Measurements from ENCODE around the gene IL26.
A peak's percentile ranks its signal among the peaks of the same experiment; 100 is the strongest.

Gene IL26

GRCh38 chr12:68169213-68169889, 56.3 kb downstream of the IL26 start:
- TF ChIP-seq, protein P1, sequence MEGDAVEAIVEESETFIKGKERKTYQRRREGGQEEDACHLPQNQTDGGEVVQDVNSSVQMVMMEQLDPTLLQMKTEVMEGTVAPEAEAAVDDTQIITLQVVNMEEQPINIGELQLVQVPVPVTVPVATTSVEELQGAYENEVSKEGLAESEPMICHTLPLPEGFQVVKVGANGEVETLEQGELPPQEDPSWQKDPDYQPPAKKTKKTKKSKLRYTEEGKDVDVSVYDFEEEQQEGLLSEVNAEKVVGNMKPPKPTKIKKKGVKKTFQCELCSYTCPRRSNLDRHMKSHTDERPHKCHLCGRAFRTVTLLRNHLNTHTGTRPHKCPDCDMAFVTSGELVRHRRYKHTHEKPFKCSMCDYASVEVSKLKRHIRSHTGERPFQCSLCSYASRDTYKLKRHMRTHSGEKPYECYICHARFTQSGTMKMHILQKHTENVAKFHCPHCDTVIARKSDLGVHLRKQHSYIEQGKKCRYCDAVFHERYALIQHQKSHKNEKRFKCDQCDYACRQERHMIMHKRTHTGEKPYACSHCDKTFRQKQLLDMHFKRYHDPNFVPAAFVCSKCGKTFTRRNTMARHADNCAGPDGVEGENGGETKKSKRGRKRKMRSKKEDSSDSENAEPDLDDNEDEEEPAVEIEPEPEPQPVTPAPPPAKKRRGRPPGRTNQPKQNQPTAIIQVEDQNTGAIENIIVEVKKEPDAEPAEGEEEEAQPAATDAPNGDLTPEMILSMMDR (IDR thresholded peaks at IDR 0.05; ENCODE audit: low read depth, low read length), result no peak
- no peak for DNase-seq (ENCODE audit: extremely low read depth, low read depth)

DNA sequence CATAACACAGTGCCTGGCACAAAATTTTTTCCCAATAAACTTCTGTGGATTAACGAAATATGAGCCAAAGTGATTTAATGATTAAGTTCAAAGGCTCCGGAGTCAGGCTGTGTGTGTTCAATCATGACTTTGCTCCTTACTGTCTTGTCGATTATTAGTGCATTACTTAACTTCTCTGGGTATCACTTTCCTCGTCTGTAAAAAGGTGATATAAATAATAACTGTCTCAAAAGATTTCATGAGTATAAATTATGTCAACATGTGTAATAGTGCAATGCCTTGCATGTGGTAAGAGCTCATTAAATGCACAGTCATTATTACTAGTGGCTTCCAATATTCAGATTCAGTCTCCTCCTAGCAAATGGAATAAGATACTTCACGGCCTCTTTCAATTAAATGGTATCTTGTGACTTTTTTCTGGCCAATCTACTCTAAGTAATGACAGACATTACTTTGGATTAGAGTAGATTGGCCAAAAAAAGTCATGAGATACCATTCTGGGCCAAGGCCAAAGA, 59.2 kb downstream of the IL26 start:
- DNase-seq (ENCODE audit: extremely low read depth, low read depth), result no peak
- TF ChIP-seq, protein P1 (IDR thresholded peaks at IDR 0.05; ENCODE audit: low read depth, low read length), result no peak

DNA sequence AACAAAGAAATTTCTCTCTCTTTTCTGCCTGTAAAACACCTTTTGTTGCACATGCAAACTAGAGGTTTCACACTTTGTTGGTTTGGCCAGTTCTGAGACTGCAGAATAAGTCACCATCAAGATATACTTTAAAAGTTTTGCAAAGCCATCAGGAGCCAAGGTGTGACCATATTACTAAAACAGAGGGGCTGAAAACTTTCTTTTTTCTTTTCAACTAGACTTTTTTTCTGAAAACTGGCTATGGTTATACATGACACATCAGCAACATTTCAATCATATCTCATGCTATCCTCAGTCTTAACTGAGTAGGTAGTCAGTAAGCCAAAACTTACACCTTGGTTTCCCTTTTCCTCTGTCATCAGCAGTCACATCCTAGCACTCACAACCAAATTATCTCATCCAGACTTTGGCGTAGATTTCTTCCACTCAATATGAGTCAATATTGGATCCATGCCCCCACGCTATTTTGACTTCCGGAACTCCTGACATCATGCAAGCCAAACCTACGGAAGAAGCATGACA, 62.0 kb downstream of the IL26 start:
- TF ChIP-seq, protein P1 (IDR thresholded peaks at IDR 0.05; ENCODE audit: low read depth, low read length), result no peak
- no peak for DNase-seq (ENCODE audit: extremely low read depth, low read depth)

- no peak for DNase-seq (ENCODE audit: extremely low read depth, low read depth)
- TF ChIP-seq, protein P1 (IDR thresholded peaks at IDR 0.05; ENCODE audit: low read depth, low read length), result no peak
Observed at GRCh38 chr12:68162374-68162773, 63.2 kb downstream of the IL26 start.

DNA sequence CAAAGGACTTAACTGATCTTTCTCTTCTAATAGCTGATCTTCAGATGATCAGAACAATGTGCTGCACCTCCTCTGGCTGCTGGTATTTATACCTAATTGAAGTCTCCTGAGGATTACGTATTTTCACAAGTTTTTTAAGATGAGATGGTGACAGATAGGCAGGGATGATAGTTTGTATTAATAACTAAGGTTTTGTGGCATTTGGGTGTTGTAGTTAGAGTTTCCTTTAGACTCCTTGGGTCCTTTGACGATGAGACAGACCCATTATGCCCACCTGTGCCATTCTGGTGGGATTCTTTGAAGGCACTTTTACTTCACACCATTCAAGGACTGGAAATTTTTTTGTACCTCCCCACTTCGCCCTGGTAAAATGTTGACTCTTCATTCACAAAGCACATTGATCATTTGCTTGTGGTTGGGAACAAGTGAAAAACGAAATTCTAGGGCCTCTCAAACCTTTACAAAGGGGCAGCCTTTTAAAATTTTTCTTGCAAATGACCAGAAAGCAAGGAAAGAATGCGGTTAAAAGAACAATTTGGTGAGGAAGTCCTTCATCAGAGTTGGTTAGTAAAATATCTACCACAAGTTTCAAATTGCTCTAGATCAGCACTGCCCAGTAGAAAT, 65.8 kb downstream of the IL26 start, which contains the start of gene IFNG:
TSS of gene IFNG (minus strand) at position 60 of the 624 bp plus-strand sequence. CDS start 125 bp downstream, outside the sequence.
- TF ChIP-seq, protein P1 (IDR thresholded peaks at IDR 0.05; ENCODE audit: low read depth, low read length), result no peak
- no peak for DNase-seq (ENCODE audit: extremely low read depth, low read depth)

DNA sequence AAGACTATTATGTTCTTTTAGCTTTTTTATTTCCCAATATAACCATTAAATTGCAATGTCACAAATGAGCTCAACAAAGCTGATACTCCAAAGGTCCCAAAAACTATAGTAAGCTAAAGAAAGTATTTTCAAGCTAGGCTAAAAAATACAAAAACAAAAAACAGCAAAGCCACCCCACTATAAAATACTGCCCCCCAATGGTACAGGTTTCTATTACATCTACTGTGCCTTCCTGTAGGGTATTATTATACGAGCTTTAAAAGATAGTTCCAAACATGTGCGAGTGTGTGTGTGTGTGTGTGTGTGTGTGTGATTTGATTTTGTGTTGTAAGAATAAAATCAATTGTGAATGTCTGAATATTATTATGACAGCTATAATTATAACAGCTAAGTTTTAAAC, 67.2 kb downstream of the IL26 start:
- TF ChIP-seq, protein P1 (IDR thresholded peaks at IDR 0.05; ENCODE audit: low read depth, low read length), result peak; percentile 28
- no peak for DNase-seq (ENCODE audit: extremely low read depth, low read depth)

DNA sequence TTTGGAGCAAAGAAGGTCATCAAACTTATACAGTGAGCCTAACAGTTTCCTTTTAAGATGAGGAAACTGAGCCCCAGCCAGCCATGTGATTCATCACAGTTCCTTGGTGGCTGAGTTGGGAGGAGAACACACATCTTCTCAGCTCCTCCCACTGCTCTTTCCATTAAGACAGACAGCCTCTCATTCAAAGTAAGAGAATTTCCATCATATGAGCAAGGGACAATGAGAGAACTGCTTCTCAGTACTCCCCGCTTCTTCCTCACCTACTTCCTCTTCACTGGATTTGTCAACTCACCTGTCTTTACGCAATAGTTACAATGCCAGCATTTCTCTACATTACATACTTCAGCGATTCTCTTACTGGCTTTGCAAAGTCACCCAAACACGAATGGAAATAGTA, 68.2 kb downstream of the IL26 start:
- DNase-seq (ENCODE audit: extremely low read depth, low read depth), result no peak
- TF ChIP-seq, protein P1 (IDR thresholded peaks at IDR 0.05; ENCODE audit: low read depth, low read length), result no peak

Measured in AG09319 (cell line).